ENCODE results near the gene DOCK3. TPM values are rescaled to one million over a fixed set of nuclear protein-coding genes. Genes with fewer than 3 reads are reported as not detected.

The DOCK3 gene
- total RNA-seq, 4 donors from 2014 or later = 2.1 to 8.6 (median 2.9) TPM

DNA sequence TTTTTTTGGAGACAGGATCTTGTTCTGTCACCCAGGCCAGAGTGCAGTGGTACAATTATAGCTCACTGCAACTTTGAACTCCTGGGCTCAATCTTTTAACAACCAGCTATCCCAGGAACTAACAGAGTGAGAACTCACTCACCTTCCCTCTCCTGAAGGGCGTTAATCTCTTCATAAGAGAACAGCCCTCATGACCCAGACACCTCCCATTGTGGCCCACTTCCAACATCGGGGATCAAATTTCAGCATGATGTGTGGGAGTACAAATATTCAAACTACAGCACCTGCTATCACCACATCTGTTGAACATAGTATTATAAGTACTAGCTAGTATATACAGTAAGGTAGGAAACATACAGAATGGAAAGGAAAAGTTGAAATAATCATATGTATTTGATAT, 132.5 kb downstream of the DOCK3 start:
- no peak overlapping the region for H3K4me3 ChIP-seq
- no peaks in the 10 kb centered on the region for H3K36me3 ChIP-seq
- 36% methylated on average over 2 of the region's 2 CpGs for WGBS
- no peak overlapping the region for H3K27ac ChIP-seq
- peaks cover 4% of the 10 kb centered on the region for H3K9me3 ChIP-seq
- DNase-seq (ENCODE audit: low spot score in 2 of 2) = no peak
- TF ChIP-seq EP300 (IDR thresholded peaks at IDR 0.05) (no peak), POLR2AphosphoS5 (IDR thresholded peaks at IDR 0.05) (no peak), POLR2A (IDR thresholded peaks at IDR 0.05) (no peak)
- TF ChIP-seq, protein P1, sequence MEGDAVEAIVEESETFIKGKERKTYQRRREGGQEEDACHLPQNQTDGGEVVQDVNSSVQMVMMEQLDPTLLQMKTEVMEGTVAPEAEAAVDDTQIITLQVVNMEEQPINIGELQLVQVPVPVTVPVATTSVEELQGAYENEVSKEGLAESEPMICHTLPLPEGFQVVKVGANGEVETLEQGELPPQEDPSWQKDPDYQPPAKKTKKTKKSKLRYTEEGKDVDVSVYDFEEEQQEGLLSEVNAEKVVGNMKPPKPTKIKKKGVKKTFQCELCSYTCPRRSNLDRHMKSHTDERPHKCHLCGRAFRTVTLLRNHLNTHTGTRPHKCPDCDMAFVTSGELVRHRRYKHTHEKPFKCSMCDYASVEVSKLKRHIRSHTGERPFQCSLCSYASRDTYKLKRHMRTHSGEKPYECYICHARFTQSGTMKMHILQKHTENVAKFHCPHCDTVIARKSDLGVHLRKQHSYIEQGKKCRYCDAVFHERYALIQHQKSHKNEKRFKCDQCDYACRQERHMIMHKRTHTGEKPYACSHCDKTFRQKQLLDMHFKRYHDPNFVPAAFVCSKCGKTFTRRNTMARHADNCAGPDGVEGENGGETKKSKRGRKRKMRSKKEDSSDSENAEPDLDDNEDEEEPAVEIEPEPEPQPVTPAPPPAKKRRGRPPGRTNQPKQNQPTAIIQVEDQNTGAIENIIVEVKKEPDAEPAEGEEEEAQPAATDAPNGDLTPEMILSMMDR (IDR thresholded peaks at IDR 0.05) = no peak
- no peaks in the 10 kb centered on the region for H3K4me1 ChIP-seq
- no peaks in the 10 kb centered on the region for H3K27me3 ChIP-seq

GRCh38 chr3:50811893-50812292, 137.2 kb downstream of the DOCK3 start:
- no peak overlapping the region for H3K4me3 ChIP-seq
- H3K27me3 ChIP-seq = no peaks in the 10 kb centered on the region
- DNase-seq (ENCODE audit: low spot score in 2 of 2) = no peak
- H3K27ac ChIP-seq = no peak overlapping the region
- no peaks in the 10 kb centered on the region for H3K9me3 ChIP-seq
- 55% methylated on average over 5 of the region's 5 CpGs for WGBS
- H3K4me1 ChIP-seq = peaks cover 3% of the 10 kb centered on the region
- TF ChIP-seq EP300 (IDR thresholded peaks at IDR 0.05) (no peak), POLR2A (IDR thresholded peaks at IDR 0.05) (no peak), POLR2AphosphoS5 (IDR thresholded peaks at IDR 0.05) (no peak)
- TF ChIP-seq, protein P1 (IDR thresholded peaks at IDR 0.05) = no peak
- no peaks in the 10 kb centered on the region for H3K36me3 ChIP-seq

- DNase-seq (ENCODE audit: low spot score in 2 of 2) = no peak
- H3K4me1 ChIP-seq = peaks cover 3% of the 10 kb centered on the region
- no peaks in the 10 kb centered on the region for H3K36me3 ChIP-seq
- no peaks in the 10 kb centered on the region for H3K9me3 ChIP-seq
- TF ChIP-seq POLR2A (IDR thresholded peaks at IDR 0.05) (no peak), POLR2AphosphoS5 (IDR thresholded peaks at IDR 0.05) (no peak), EP300 (IDR thresholded peaks at IDR 0.05) (no peak)
- TF ChIP-seq, protein P1 (IDR thresholded peaks at IDR 0.05) = no peak
- H3K4me3 ChIP-seq = no peak overlapping the region
- H3K27me3 ChIP-seq = no peaks in the 10 kb centered on the region
- no peak overlapping the region for H3K27ac ChIP-seq
Observed at GRCh38 chr3:50815844-50816243, 141.1 kb downstream of the DOCK3 start.

- Histone ChIP-seq H3K27ac (no peak overlapping the region), H3K9me3 (no peaks in the 10 kb centered on the region), H3K4me3 (no peak overlapping the region), H3K27me3 (no peaks in the 10 kb centered on the region), H3K36me3 (no peaks in the 10 kb centered on the region), H3K4me1 (peaks cover 3% of the 10 kb centered on the region)
- TF ChIP-seq, protein P1 (IDR thresholded peaks at IDR 0.05) = no peak
- TF ChIP-seq EP300 (IDR thresholded peaks at IDR 0.05) (no peak), POLR2A (IDR thresholded peaks at IDR 0.05) (no peak), POLR2AphosphoS5 (IDR thresholded peaks at IDR 0.05) (no peak)
- 69% methylated on average over 3 of the region's 3 CpGs for WGBS
- no peak for DNase-seq (ENCODE audit: low spot score in 2 of 2)
Observed at GRCh38 chr3:50816894-50817293, 142.2 kb downstream of the DOCK3 start.

DNA sequence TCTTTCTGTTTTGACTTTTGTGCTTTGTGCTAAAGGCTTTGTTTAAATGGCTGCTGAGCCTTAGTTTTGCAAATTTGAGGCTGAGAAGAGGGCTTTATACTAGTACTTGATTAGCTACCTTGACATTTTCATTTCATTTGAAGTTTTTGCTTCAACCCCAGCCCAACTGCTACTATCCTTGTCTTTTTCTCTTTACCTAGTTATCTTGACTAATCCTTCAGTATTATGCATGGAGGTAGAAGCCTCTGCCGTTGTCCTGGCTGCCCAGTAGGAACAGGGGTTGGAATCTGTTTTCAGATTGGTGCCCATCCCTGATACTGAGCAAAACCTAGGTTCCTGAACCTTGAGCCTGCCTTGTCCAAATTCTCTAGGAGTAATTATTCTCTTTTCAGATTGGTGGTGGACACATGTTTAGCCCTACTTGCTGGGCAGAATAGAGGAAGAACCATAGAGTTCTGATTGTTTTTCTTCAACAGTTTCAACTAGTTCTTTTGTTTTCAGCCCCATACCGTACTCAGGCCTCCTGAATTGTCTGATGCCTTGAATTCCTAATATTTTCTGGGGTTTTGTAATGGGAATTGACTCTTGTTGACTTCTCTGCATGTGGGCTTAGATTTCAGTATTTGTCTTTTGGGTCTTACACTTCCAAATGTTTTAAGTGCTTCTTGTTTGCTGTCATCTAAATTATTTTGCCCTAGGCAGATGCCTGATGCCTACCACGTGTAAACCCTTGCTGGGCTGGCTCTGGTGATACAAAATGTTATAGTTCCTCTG, 143.2 kb downstream of the DOCK3 start:
- TF ChIP-seq, protein P1 (IDR thresholded peaks at IDR 0.05) = no peak
- TF ChIP-seq POLR2A (IDR thresholded peaks at IDR 0.05) = no peak
- TF ChIP-seq POLR2AphosphoS5 (IDR thresholded peaks at IDR 0.05) = no peak
- TF ChIP-seq EP300 (IDR thresholded peaks at IDR 0.05) = no peak
- H3K9me3 ChIP-seq = no peaks in the 10 kb centered on the region
- H3K27me3 ChIP-seq = no peaks in the 10 kb centered on the region
- no peaks in the 10 kb centered on the region for H3K36me3 ChIP-seq
- H3K27ac ChIP-seq = no peak overlapping the region
- peaks cover 3% of the 10 kb centered on the region for H3K4me1 ChIP-seq
- no peak for DNase-seq (ENCODE audit: low spot score in 2 of 2)
- WGBS = 38% methylated on average over 3 of the region's 3 CpGs
- H3K4me3 ChIP-seq = no peak overlapping the region
